HepG2 (cell line): ENCODE data around the gene ZDHHC24. TPM values are rescaled to one million over a fixed set of nuclear protein-coding genes. Genes with fewer than 3 reads are reported as not detected.

Experiments
- ATAC-seq: fragments of 200-7000 bp; cut with Tn5 transposase; 3 replicates; pipeline ENCODE4 v1.9.1; 2020; ENCODE audit warnings: mild to moderate bottlenecking, moderate library complexity
- BruUV-seq: library from RNA; stranded (reverse); fragments of 400-500 nt; replicated peaks from 2 replicates; lab custom pipeline; 2021; lab: Mats Ljungman, UMichigan
- CTCF ChIA-PET: fragments of 300-600 bp; formaldehyde crosslinking; extraction: SDS; loops from one replicate; lab custom pipeline; 2021; ENCODE audit warnings: low total read pairs, inconsistent platforms, low intra/inter-chr PET ratio; lab: Yijun Ruan, JAX
- POLR2A ChIA-PET: fragments of 350-600 bp; sonication (Branson Sonifier 250); formaldehyde crosslinking; loops from one replicate; lab custom pipeline; 2020; ENCODE audit warnings: antibody characterized with exemption, inconsistent platforms; lab: Yijun Ruan, JAX
- DNase-seq: peaks from one replicate; pipeline ENCODE4 v3.0.0-alpha.2; 2015; ENCODE audit warnings: low spot score
- FAIRE-seq: peaks from 3 replicates; lab custom pipeline; 2011; peaks lifted over from hg19 to GRCh38; lab: Jason Lieb, UNC
- H2AFZ ChIP-seq: one replicate; pipeline ENCODE4 v1.6.1; 2011; ENCODE audit warnings: low read length, inconsistent platforms
- H3K27ac ChIP-seq: fragments of 300-600 bp; 3 replicates; pipeline ENCODE4 v1.8.0; 2011; ENCODE audit warnings: mixed run types, mild to moderate bottlenecking, mixed read lengths, low read length, inconsistent platforms; ENCODE audit not compliant: insufficient read depth; ENCODE audit errors: extremely low read length
- H3K27me3 ChIP-seq, 2 experiments: fragments of 200-600 bp in 1 of 2; 2 replicates in 1 of 2; 3 replicates in 1 of 2; pipeline versions ENCODE4 v1.6.0 to v1.8.0; 2011; ENCODE audit warnings: low read length in 2 of 2, mild to moderate bottlenecking in 2 of 2, moderate library complexity in 2 of 2, inconsistent platforms in 1 of 2; ENCODE audit not compliant: insufficient read depth in 2 of 2, control insufficient read depth in 1 of 2
- H3K36me3 ChIP-seq, 2 experiments: fragments of 200-600 bp in 1 of 2; replicated peaks in 1 of 2; 2 replicates in 1 of 2; 3 replicates in 1 of 2; pipeline versions ENCODE4 v1.5.1 to v1.8.0; 2011; ENCODE audit warnings: low read length in 2 of 2, inconsistent platforms in 1 of 2; ENCODE audit not compliant: insufficient read depth in 2 of 2, control insufficient read depth in 1 of 2
- H3K4me1 ChIP-seq: 2 replicates; pipeline ENCODE4 v1.5.1; 2012; ENCODE audit warnings: low read length, inconsistent platforms; ENCODE audit not compliant: insufficient read depth
- H3K4me2 ChIP-seq: 2 replicates; pipeline ENCODE4 v1.6.0; 2011; ENCODE audit warnings: low read depth, low read length, inconsistent platforms
- H3K4me3 ChIP-seq, 3 experiments: fragments of 200-600 bp in 1 of 3; sonication (generic), shearing (Covaris generic) in 1 of 3; replicated peaks in 1 of 3; 2 replicates each; pipeline ENCODE4 v1.5.1; 2011 to 2016; ENCODE audit warnings: low read length in 3 of 3, inconsistent platforms in 2 of 3, low read depth in 2 of 3, mild to moderate bottlenecking in 2 of 3, control low read depth in 1 of 3, mixed read lengths in 1 of 3; ENCODE audit not compliant: insufficient read depth in 1 of 3
- H3K79me2 ChIP-seq: one replicate; pipeline ENCODE4 v1.6.1; 2011; ENCODE audit warnings: low read length, inconsistent platforms; ENCODE audit not compliant: insufficient read depth
- H3K9ac ChIP-seq: 2 replicates; pipeline ENCODE4 v1.6.0; 2011; ENCODE audit warnings: mild to moderate bottlenecking, low read depth, low read length, inconsistent platforms; ENCODE audit not compliant: insufficient read depth
- H3K9me3 ChIP-seq: 2 replicates; pipeline ENCODE4 v1.5.1; 2012; ENCODE audit warnings: mild to moderate bottlenecking, low read length
- H4K20me1 ChIP-seq: 2 replicates; pipeline ENCODE4 v1.6.0; 2011; ENCODE audit warnings: inconsistent platforms, mild to moderate bottlenecking, low read length, moderate library complexity; ENCODE audit not compliant: insufficient read depth
- CBX5 ChIP-seq: sonication (generic); formaldehyde crosslinking; IDR thresholded peaks from 2 replicates; pipeline ENCODE4 v1.4.0; 2020; ENCODE audit warnings: missing genetic modification reagents, borderline replicate concordance
- HDAC2 ChIP-seq: sonication (generic); formaldehyde crosslinking; IDR thresholded peaks from 2 replicates; pipeline ENCODE4 v1.4.0; 2020; ENCODE audit warnings: missing genetic modification reagents
- TEAD2 ChIP-seq: sonication (generic); formaldehyde crosslinking; IDR thresholded peaks from 2 replicates; pipeline ENCODE4 v1.9.0; 2021; ENCODE audit warnings: missing genetic modification reagents
- ZMYM3 ChIP-seq: sonication (generic); formaldehyde crosslinking; IDR thresholded peaks from 2 replicates; pipeline ENCODE4 v1.5.1; 2020; ENCODE audit warnings: mild to moderate bottlenecking, missing genetic modification reagents
- ZNF446 ChIP-seq: sonication (generic); formaldehyde crosslinking; IDR thresholded peaks from 2 replicates; pipeline ENCODE4 v1.5.0; 2020; ENCODE audit warnings: mild to moderate bottlenecking, missing genetic modification reagents
- WGBS: methylation state at CpG from one replicate; pipeline ENCODE4 v1.1.6; 2017; ENCODE audit warnings: low lambda C conversion rate; 5-methylcytosine and 5-hydroxymethylcytosine counted together
- in situ Hi-C: cut with HindIII; loops from 2 replicates; pipeline ENCODE4 v1.10.0; 2017; ENCODE audit warnings: low pct_unique_long_range_greater_than_20kb; ENCODE audit not compliant: extremely low pct_ligation_motif_present
- intact Hi-C: fragments of 100-400 bp; cut with micrococcal nuclease; formaldehyde crosslinking; loops from one replicate; pipeline ENCODE4 v1.10.0; 2022; ENCODE audit not compliant: unreplicated experiment
- polyA plus RNA-seq, 8 experiments: library from polyadenylated mRNA; depleted of rRNA in 3 of 8; stranded (reverse) in 7 of 8; unstranded in 1 of 8; fragments of >200 nt; fragmentation: Illumina TruSeq in 4 of 8; extraction: Trizol in 4 of 8; gene quantifications; 2 replicates each; pipeline versions ENCODE4 v1.2.1 to v1.2.3, GENCODE V29; 2011 to 2016; ENCODE audit warnings: low read depth in 4 of 8, missing spikeins in 1 of 8, mixed read lengths in 1 of 8; ENCODE audit not compliant: insufficient read depth in 1 of 8
- total RNA-seq, 5 experiments: library from RNA; depleted of rRNA; stranded (reverse); fragments of >200 nt; fragmentation: Illumina TruSeq; extraction: Trizol; gene quantifications; 2 replicates each; pipeline ENCODE4 v1.2.3, GENCODE V29; 2016; ENCODE audit warnings: low read depth in 1 of 5
- TF ChIP-seq, protein P1 (sequence below): sonication (generic); formaldehyde crosslinking; IDR thresholded peaks from 2 replicates; pipeline ENCODE4 v1.5.1; 2020; ENCODE audit warnings: missing genetic modification reagents, mild to moderate bottlenecking, borderline replicate concordance
- TF ChIP-seq, protein P2 (sequence below): sonication (generic); formaldehyde crosslinking; IDR thresholded peaks from 2 replicates; pipeline ENCODE4 v1.5.1; 2020; ENCODE audit warnings: mild to moderate bottlenecking, missing genetic modification reagents, moderate library complexity
- TF ChIP-seq, protein P3 (sequence below): sonication (generic); formaldehyde crosslinking; IDR thresholded peaks from 2 replicates; pipeline ENCODE4 v1.8.0; 2022; ENCODE audit warnings: mild to moderate bottlenecking, missing genetic modification reagents, moderate library complexity
- TF ChIP-seq, protein P4 (sequence below): sonication (generic); formaldehyde crosslinking; IDR thresholded peaks from 2 replicates; pipeline ENCODE4 v1.8.1; 2022; ENCODE audit warnings: low read depth, mild to moderate bottlenecking, missing genetic modification reagents

ZDHHC24 gene
- total and polyA plus RNA-seq, 2 of the 13 experiments (the other 11 are each of a cell fraction or from before 2014, with no cell fraction given) = 4.3 TPM

DNA sequence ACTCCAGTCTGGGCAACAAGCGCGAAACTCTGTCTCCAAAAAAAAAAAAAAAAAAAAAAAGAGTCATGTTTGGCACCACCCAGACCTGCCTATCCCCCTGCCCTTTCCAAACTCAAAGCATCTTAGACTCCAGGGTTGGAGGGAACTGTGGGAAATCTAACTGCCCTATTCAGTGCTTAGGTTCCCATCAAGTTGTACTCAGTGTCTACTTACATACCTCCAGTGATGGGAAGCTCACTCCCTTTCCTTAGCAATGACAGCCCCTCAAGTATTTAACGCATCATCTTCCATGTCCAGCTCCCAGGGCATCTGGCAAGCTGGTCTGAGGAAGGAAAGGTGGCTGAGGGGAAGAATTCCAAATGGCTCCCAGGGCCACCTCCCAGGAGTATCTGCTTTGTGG, 3.8 kb upstream of the ZDHHC24 start:
- Histone ChIP-seq H3K4me1 (peaks cover 46% of the 10 kb centered on the region), H2AFZ (no peak overlapping the region), H3K4me3 (no peak overlapping the region), H3K79me2 (no peaks in the 10 kb centered on the region), H3K27me3 (peaks cover 2 to 11% of the 10 kb centered on the region in 2 experiments; a peak in 4 of 5 replicates), H3K36me3 (no peaks in the 10 kb centered on the region), H3K9ac (no peak overlapping the region), H3K27ac (no peak overlapping the region), H4K20me1 (no peaks in the 10 kb centered on the region), H3K9me3 (no peaks in the 10 kb centered on the region), H3K4me2 (no peak overlapping the region)
- WGBS = 55% methylated on average over 3 of the region's 3 CpGs
- TF ChIP-seq ZMYM3 (CRISPR knock-in tag) (peak; percentile 58; the same call in 1 of the 2 replicates), CBX5 (no peak)
- no peak for FAIRE-seq
- intact Hi-C loops = no loop called here
- no peak for ATAC-seq
- ChIA-PET CTCF (no interaction called here), POLR2A (no interaction called here)
- DNase-seq = no peak
- in situ Hi-C loops = loop anchor here (25.0 kb wide), 1 partner anchor 288 kb away; the partner anchor contains the start of gene RCE1
- BruUV-seq = no TSS peak

DNA sequence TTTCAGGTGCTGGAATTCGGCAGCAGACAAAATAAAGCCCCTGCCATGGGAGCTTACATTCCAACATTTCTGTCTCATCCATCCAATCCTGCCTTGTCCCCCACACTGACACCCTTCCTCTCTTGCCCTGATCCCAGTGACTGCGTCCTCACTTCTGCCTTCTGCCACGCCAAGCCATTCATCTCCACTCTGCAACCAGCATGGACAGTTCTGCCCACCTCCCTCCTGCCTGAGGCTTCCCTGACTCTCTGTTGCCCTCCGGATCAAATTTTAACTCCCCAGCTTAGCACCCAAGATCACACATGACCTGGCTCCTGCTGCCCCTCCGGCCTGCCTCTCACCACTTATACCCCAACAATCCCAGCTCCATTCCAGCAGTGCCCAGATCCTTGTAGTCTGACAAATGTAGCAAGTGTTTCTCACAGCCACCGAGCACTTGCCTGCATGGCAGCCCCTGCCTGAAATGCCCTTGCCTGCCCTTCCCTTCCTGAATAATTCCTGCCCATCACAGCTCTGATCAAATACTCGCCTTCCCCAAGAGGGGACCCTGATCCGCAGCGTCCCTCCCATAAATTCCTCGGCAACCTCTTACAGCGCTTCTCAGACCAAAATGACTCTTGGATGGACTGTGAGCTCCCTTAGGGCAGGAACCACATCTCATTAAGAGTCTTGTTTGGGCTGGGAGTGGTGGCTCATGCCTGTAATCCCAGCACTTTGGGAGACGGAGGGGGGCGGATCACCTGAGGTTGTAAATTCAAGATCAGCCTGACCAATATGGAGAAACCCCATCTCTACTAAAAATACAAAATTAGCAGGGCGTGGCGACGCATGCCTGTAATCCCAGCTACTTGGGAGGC, 3.2 kb upstream of the ZDHHC24 start:
- no peaks in the 10 kb centered on the region for H4K20me1 ChIP-seq
- no peak overlapping the region for H3K9ac ChIP-seq
- no peak for DNase-seq
- peaks cover 2 to 11% of the 10 kb centered on the region in 2 experiments; a peak in 4 of 5 replicates for H3K27me3 ChIP-seq
- H3K36me3 ChIP-seq = no peaks in the 10 kb centered on the region
- no TSS peak for BruUV-seq
- no peak overlapping the region for H3K4me3 ChIP-seq
- H3K79me2 ChIP-seq = no peaks in the 10 kb centered on the region
- no peak overlapping the region for H2AFZ ChIP-seq
- H3K9me3 ChIP-seq = no peaks in the 10 kb centered on the region
- peaks cover 47% of the 10 kb centered on the region for H3K4me1 ChIP-seq
- intact Hi-C loops (no loop called here), in situ Hi-C loops (no loop called here)
- no peak overlapping the region for H3K4me2 ChIP-seq
- ATAC-seq = no peak
- ChIA-PET POLR2A (interaction anchor here (1.2 kb wide), 1 partner anchor 129 kb away, joined by 3 read pairs; no protein-coding TSS in a partner anchor), CTCF (no interaction called here)
- 24% methylated on average over 16 of the region's 16 CpGs for WGBS
- FAIRE-seq = no peak
- H3K27ac ChIP-seq = no peak overlapping the region
- TF ChIP-seq HDAC2 (CRISPR knock-in tag) (no peak), ZNF446 (CRISPR knock-in tag) (no peak), TEAD2 (CRISPR knock-in tag) (no peak)
- TF ChIP-seq, protein P1, sequence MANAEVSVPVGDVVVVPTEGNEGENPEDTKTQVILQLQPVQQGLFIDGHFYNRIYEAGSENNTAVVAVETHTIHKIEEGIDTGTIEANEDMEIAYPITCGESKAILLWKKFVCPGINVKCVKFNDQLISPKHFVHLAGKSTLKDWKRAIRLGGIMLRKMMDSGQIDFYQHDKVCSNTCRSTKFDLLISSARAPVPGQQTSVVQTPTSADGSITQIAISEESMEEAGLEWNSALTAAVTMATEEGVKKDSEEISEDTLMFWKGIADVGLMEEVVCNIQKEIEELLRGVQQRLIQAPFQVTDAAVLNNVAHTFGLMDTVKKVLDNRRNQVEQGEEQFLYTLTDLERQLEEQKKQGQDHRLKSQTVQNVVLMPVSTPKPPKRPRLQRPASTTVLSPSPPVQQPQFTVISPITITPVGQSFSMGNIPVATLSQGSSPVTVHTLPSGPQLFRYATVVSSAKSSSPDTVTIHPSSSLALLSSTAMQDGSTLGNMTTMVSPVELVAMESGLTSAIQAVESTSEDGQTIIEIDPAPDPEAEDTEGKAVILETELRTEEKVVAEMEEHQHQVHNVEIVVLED (CRISPR knock-in tag) = no peak
- TF ChIP-seq, protein P2, sequence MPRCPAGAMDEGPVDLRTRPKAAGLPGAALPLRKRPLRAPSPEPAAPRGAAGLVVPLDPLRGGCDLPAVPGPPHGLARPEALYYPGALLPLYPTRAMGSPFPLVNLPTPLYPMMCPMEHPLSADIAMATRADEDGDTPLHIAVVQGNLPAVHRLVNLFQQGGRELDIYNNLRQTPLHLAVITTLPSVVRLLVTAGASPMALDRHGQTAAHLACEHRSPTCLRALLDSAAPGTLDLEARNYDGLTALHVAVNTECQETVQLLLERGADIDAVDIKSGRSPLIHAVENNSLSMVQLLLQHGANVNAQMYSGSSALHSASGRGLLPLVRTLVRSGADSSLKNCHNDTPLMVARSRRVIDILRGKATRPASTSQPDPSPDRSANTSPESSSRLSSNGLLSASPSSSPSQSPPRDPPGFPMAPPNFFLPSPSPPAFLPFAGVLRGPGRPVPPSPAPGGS (CRISPR knock-in tag) = no peak
- TF ChIP-seq, protein P3, sequence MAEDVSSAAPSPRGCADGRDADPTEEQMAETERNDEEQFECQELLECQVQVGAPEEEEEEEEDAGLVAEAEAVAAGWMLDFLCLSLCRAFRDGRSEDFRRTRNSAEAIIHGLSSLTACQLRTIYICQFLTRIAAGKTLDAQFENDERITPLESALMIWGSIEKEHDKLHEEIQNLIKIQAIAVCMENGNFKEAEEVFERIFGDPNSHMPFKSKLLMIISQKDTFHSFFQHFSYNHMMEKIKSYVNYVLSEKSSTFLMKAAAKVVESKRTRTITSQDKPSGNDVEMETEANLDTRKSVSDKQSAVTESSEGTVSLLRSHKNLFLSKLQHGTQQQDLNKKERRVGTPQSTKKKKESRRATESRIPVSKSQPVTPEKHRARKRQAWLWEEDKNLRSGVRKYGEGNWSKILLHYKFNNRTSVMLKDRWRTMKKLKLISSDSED (CRISPR knock-in tag) = no peak
- TF ChIP-seq, protein P4, sequence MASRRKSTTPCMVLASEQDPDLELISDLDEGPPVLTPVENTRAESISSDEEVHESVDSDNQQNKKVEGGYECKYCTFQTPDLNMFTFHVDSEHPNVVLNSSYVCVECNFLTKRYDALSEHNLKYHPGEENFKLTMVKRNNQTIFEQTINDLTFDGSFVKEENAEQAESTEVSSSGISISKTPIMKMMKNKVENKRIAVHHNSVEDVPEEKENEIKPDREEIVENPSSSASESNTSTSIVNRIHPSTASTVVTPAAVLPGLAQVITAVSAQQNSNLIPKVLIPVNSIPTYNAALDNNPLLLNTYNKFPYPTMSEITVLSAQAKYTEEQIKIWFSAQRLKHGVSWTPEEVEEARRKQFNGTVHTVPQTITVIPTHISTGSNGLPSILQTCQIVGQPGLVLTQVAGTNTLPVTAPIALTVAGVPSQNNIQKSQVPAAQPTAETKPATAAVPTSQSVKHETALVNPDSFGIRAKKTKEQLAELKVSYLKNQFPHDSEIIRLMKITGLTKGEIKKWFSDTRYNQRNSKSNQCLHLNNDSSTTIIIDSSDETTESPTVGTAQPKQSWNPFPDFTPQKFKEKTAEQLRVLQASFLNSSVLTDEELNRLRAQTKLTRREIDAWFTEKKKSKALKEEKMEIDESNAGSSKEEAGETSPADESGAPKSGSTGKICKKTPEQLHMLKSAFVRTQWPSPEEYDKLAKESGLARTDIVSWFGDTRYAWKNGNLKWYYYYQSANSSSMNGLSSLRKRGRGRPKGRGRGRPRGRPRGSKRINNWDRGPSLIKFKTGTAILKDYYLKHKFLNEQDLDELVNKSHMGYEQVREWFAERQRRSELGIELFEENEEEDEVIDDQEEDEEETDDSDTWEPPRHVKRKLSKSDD = no peak
